ENCODE measurements around the gene CLCN3. TPM values are rescaled to one million over a fixed set of nuclear protein-coding genes. Genes with fewer than 3 reads are reported as not detected.

The CLCN3 gene
- total RNA-seq, 1 experiment from 2014 or later = 29.1 TPM

DNA sequence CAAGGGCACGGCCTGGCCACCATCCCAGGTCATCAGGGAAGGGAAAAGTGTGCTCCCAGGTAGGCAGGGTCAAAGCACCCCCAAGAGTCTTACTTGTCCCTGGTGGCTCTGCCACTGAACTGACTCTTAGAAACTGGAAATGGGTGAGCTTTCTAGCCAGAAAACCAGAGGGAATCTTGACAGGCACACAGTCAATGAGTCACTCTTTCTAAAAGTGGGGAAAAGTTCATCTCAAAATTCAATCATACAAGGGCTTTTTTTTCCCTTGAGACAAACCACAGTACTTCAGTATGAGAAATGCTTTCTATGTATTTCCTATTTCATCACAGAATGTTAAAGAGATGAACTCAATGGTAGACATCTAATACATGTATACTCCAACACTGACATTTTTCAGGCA lies 124.9 kb downstream of the CLCN3 start:
- no peaks in the 10 kb centered on the region for H3K4me1 Mint-ChIP-seq
- TF ChIP-seq, protein P1, sequence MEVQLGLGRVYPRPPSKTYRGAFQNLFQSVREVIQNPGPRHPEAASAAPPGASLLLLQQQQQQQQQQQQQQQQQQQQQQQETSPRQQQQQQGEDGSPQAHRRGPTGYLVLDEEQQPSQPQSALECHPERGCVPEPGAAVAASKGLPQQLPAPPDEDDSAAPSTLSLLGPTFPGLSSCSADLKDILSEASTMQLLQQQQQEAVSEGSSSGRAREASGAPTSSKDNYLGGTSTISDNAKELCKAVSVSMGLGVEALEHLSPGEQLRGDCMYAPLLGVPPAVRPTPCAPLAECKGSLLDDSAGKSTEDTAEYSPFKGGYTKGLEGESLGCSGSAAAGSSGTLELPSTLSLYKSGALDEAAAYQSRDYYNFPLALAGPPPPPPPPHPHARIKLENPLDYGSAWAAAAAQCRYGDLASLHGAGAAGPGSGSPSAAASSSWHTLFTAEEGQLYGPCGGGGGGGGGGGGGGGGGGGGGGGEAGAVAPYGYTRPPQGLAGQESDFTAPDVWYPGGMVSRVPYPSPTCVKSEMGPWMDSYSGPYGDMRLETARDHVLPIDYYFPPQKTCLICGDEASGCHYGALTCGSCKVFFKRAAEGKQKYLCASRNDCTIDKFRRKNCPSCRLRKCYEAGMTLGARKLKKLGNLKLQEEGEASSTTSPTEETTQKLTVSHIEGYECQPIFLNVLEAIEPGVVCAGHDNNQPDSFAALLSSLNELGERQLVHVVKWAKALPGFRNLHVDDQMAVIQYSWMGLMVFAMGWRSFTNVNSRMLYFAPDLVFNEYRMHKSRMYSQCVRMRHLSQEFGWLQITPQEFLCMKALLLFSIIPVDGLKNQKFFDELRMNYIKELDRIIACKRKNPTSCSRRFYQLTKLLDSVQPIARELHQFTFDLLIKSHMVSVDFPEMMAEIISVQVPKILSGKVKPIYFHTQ (CRISPR knock-in tag; IDR thresholded peaks at IDR 0.05) = no peak
- TF ChIP-seq, protein P2, sequence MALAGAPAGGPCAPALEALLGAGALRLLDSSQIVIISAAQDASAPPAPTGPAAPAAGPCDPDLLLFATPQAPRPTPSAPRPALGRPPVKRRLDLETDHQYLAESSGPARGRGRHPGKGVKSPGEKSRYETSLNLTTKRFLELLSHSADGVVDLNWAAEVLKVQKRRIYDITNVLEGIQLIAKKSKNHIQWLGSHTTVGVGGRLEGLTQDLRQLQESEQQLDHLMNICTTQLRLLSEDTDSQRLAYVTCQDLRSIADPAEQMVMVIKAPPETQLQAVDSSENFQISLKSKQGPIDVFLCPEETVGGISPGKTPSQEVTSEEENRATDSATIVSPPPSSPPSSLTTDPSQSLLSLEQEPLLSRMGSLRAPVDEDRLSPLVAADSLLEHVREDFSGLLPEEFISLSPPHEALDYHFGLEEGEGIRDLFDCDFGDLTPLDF (CRISPR knock-in tag; IDR thresholded peaks at IDR 0.05) = no peak
- TF ChIP-seq TCF7 (CRISPR knock-in tag; IDR thresholded peaks at IDR 0.05; ENCODE audit: low read depth) (no peak), TP53 (CRISPR knock-in tag; IDR thresholded peaks at IDR 0.05) (no peak), JAZF1 (CRISPR knock-in tag; IDR thresholded peaks at IDR 0.05) (no peak), NFATC4 (CRISPR knock-in tag; IDR thresholded peaks at IDR 0.05) (no peak), MYBL2 (CRISPR knock-in tag; IDR thresholded peaks at IDR 0.05) (no peak), SP1 (CRISPR knock-in tag; conservative IDR thresholded peaks at IDR 0.05) (no peak), KAT7 (CRISPR knock-in tag; IDR thresholded peaks at IDR 0.05; ENCODE audit: borderline replicate concordance) (no peak)
- TF ChIP-seq, protein P3, sequence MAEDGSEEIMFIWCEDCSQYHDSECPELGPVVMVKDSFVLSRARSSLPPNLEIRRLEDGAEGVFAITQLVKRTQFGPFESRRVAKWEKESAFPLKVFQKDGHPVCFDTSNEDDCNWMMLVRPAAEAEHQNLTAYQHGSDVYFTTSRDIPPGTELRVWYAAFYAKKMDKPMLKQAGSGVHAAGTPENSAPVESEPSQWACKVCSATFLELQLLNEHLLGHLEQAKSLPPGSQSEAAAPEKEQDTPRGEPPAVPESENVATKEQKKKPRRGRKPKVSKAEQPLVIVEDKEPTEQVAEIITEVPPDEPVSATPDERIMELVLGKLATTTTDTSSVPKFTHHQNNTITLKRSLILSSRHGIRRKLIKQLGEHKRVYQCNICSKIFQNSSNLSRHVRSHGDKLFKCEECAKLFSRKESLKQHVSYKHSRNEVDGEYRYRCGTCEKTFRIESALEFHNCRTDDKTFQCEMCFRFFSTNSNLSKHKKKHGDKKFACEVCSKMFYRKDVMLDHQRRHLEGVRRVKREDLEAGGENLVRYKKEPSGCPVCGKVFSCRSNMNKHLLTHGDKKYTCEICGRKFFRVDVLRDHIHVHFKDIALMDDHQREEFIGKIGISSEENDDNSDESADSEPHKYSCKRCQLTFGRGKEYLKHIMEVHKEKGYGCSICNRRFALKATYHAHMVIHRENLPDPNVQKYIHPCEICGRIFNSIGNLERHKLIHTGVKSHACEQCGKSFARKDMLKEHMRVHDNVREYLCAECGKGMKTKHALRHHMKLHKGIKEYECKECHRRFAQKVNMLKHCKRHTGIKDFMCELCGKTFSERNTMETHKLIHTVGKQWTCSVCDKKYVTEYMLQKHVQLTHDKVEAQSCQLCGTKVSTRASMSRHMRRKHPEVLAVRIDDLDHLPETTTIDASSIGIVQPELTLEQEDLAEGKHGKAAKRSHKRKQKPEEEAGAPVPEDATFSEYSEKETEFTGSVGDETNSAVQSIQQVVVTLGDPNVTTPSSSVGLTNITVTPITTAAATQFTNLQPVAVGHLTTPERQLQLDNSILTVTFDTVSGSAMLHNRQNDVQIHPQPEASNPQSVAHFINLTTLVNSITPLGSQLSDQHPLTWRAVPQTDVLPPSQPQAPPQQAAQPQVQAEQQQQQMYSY (CRISPR knock-in tag; IDR thresholded peaks at IDR 0.05) = no peak
- TF ChIP-seq, protein P4, sequence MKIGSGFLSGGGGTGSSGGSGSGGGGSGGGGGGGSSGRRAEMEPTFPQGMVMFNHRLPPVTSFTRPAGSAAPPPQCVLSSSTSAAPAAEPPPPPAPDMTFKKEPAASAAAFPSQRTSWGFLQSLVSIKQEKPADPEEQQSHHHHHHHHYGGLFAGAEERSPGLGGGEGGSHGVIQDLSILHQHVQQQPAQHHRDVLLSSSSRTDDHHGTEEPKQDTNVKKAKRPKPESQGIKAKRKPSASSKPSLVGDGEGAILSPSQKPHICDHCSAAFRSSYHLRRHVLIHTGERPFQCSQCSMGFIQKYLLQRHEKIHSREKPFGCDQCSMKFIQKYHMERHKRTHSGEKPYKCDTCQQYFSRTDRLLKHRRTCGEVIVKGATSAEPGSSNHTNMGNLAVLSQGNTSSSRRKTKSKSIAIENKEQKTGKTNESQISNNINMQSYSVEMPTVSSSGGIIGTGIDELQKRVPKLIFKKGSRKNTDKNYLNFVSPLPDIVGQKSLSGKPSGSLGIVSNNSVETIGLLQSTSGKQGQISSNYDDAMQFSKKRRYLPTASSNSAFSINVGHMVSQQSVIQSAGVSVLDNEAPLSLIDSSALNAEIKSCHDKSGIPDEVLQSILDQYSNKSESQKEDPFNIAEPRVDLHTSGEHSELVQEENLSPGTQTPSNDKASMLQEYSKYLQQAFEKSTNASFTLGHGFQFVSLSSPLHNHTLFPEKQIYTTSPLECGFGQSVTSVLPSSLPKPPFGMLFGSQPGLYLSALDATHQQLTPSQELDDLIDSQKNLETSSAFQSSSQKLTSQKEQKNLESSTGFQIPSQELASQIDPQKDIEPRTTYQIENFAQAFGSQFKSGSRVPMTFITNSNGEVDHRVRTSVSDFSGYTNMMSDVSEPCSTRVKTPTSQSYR (CRISPR knock-in tag; IDR thresholded peaks at IDR 0.05) = no peak
- TF ChIP-seq, protein P5, sequence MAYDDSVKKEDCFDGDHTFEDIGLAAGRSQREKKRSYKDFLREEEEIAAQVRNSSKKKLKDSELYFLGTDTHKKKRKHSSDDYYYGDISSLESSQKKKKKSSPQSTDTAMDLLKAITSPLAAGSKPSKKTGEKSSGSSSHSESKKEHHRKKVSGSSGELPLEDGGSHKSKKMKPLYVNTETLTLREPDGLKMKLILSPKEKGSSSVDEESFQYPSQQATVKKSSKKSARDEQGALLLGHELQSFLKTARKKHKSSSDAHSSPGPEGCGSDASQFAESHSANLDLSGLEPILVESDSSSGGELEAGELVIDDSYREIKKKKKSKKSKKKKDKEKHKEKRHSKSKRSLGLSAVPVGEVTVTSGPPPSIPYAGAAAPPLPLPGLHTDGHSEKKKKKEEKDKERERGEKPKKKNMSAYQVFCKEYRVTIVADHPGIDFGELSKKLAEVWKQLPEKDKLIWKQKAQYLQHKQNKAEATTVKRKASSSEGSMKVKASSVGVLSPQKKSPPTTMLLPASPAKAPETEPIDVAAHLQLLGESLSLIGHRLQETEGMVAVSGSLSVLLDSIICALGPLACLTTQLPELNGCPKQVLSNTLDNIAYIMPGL (CRISPR knock-in tag; IDR thresholded peaks at IDR 0.05) = no peak
- CTCF ChIA-PET = no interaction called here

More for the DNA sequence above, 124.9 kb downstream of the CLCN3 start:
- POLR2A ChIA-PET = no interaction called here
- Mint-ChIP-seq H3K9me3 (no peaks in the 10 kb centered on the region), H3K27ac (no peak overlapping the region), H3K27me3 (ENCODE audit: low read depth) (no peaks in the 10 kb centered on the region), H3K36me3 (peaks cover 7% of the 10 kb centered on the region), H3K4me3 (no peak overlapping the region)
- no peak for DNase-seq (ENCODE audit: low spot score)
- ATAC-seq = no peak
